ENCODE results near the gene CDH5. TPM values are rescaled to one million over a fixed set of nuclear protein-coding genes. Genes with fewer than 3 reads are reported as not detected.

Gene CDH5
- total RNA-seq, 4 donors from 2014 or later = 5.3 to 28.1 (median 11.4) TPM

DNA sequence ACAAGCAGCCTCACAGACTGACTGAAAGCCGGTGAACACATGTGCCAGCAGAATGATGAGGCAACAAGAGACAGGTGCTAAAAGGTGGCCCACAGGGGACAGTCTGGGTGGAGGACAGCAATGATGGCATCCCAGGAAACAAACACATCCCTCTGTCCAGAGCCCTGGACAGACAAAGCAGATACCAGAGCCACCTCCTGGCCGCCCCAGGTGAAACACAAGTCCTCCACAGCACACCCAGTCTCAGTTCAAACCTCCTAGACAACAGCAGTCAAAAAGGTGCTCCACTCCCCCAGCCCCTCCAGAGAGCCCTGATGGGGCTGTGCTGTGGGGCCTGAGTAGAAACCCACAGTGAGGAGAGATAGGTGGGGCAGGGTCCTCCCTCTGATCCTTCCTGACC lies 20.3 kb upstream of the CDH5 start:
- Histone ChIP-seq H3K27ac (no peak overlapping the region), H3K9me3 (no peaks in the 10 kb centered on the region), H3K4me1 (no peaks in the 10 kb centered on the region), H3K4me3 (no peak overlapping the region), H3K36me3 (no peaks in the 10 kb centered on the region), H3K27me3 (no peaks in the 10 kb centered on the region)
- TF ChIP-seq, protein P1, sequence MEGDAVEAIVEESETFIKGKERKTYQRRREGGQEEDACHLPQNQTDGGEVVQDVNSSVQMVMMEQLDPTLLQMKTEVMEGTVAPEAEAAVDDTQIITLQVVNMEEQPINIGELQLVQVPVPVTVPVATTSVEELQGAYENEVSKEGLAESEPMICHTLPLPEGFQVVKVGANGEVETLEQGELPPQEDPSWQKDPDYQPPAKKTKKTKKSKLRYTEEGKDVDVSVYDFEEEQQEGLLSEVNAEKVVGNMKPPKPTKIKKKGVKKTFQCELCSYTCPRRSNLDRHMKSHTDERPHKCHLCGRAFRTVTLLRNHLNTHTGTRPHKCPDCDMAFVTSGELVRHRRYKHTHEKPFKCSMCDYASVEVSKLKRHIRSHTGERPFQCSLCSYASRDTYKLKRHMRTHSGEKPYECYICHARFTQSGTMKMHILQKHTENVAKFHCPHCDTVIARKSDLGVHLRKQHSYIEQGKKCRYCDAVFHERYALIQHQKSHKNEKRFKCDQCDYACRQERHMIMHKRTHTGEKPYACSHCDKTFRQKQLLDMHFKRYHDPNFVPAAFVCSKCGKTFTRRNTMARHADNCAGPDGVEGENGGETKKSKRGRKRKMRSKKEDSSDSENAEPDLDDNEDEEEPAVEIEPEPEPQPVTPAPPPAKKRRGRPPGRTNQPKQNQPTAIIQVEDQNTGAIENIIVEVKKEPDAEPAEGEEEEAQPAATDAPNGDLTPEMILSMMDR (IDR thresholded peaks at IDR 0.05) = no peak
- no peak for TF ChIP-seq POLR2A (IDR thresholded peaks at IDR 0.05)
- DNase-seq = no peak

DNA sequence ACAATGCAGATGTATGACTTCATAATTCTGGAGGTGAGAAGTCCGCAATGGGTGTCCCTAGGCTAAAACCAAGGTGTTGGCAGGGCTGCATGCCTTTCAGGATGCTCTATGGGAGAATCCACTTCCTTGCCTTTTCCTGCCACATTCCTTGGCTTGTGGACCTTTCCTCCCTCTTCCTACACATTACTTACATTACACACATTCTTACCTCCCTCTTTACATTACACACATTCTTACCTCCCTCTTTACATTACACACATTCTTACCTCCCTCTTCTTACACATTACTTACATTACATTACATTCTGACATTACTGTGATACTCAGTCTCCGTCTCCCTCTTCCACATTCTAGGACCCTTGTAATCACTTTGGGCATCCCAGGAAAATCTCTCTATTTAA lies 14.2 kb upstream of the CDH5 start:
- Histone ChIP-seq H3K27me3 (no peaks in the 10 kb centered on the region), H3K9me3 (no peaks in the 10 kb centered on the region), H3K4me1 (no peaks in the 10 kb centered on the region), H3K4me3 (no peak overlapping the region), H3K36me3 (no peaks in the 10 kb centered on the region), H3K27ac (no peak overlapping the region)
- no peak for DNase-seq
- TF ChIP-seq, protein P1 (IDR thresholded peaks at IDR 0.05) = no peak
- no peak for TF ChIP-seq POLR2A (IDR thresholded peaks at IDR 0.05)

DNA sequence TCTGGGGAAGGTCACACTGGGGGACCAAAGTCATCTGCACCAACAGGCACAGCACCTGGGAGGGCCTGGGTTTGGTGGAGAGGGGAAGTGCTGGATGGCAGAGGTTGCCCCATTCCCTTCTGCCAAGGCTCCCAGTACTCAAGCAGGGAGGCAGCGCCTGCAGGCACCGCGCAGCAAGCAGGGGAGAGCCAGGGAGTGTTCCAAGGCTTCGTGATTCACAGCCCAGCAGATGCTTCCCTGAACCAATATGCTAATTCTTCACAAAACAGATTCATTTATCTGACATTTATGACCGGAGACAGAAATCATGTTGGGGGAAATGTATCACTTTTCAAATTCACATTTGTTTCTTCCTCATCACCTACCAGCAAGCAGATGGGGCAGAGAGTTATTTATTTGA lies 13.4 kb upstream of the CDH5 start:
- H3K27me3 ChIP-seq = no peaks in the 10 kb centered on the region
- peaks cover 0 to 4% (median 0%) of the 10 kb centered on the region in 4 donors for H3K4me1 ChIP-seq
- no peak for DNase-seq
- H3K9me3 ChIP-seq = no peaks in the 10 kb centered on the region
- H3K4me3 ChIP-seq = no peak overlapping the region
- TF ChIP-seq, protein P1 (IDR thresholded peaks at IDR 0.05) = no peak
- no peak for TF ChIP-seq POLR2A (IDR thresholded peaks at IDR 0.05)
- H3K27ac ChIP-seq = no peak overlapping the region
- no peaks in the 10 kb centered on the region for H3K36me3 ChIP-seq

DNA sequence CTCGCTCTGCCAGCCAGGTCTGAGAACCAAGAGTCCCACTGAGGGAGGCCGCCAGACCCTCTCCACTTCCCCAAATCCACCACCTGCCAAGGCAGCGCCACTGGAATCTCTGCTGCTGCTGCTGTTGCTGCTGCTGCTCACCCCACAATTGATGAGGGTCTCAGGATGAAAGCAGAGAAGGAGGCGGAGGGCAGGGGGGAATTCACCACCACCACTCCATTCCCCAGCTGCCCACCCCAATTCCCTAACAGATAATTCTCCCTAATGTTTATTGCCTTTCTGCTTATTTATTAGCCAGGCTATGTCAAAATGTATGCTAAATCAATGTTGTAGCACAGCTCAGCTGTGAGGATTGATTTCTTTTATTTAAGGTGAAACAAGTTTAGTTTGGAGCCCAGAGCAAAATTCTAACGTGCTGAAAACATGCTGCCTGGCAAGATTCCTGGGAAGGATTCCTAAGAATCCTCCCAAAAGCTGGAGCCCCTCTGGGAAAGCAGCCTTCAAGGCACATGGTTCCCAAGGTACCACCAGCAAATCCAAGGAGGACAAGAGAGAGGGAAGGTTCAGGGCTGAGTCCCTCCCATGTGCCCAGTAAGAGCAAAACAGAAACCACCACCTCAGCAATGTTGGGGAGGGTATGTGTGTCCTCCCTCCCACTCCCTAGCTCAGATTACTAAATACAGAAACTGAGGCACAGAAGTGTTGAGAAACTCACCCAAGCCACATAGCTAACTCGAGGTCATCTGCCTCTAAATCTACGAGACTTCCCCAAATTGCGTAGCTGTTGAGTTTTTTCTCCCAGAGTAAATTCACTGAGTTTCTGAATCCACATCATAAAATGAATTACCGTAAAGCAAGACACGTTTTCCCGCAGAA lies 12.2 kb upstream of the CDH5 start:
- no peak for DNase-seq
- Histone ChIP-seq H3K4me3 (no peak overlapping the region), H3K36me3 (no peaks in the 10 kb centered on the region), H3K9me3 (no peaks in the 10 kb centered on the region), H3K27me3 (no peaks in the 10 kb centered on the region), H3K4me1 (peaks cover 0 to 4% (median 0%) of the 10 kb centered on the region in 4 donors), H3K27ac (no peak overlapping the region)
- TF ChIP-seq, protein P1 (IDR thresholded peaks at IDR 0.05) = no peak
- no peak for TF ChIP-seq POLR2A (IDR thresholded peaks at IDR 0.05)

DNA sequence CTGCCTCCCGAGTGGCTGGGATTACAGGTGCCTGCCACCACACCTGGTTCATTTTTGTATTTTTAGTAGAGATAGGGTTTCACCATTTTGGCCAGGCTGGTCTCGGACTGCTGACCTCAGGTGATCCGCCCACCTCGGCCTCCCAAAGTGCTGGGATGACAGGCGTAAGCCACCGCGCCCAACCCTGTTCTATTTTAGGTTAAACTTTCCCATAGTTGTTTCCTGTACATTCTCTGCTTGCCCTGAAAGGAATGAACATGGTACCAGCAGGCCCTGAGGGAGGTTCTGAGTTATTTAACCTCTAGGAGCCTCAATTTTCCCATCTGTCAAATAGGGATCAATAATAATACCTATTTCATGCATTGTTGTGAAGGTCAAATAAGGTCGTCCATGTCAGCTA lies 11.0 kb upstream of the CDH5 start:
- Histone ChIP-seq H3K4me1 (peaks cover 0 to 4% (median 0%) of the 10 kb centered on the region in 4 donors), H3K27ac (no peak overlapping the region), H3K9me3 (no peaks in the 10 kb centered on the region), H3K4me3 (no peak overlapping the region), H3K36me3 (no peaks in the 10 kb centered on the region), H3K27me3 (no peaks in the 10 kb centered on the region)
- no peak for TF ChIP-seq POLR2A (IDR thresholded peaks at IDR 0.05)
- TF ChIP-seq, protein P1 (IDR thresholded peaks at IDR 0.05) = no peak
- no peak for DNase-seq

Data from Peyer's patch (tissue), 4 donors.